ENCODE measurements around the gene PTPN23. TPM values are rescaled to one million over a fixed set of nuclear protein-coding genes. Genes with fewer than 3 reads are reported as not detected.
A peak's percentile ranks its signal among the peaks of the same experiment; 100 is the strongest.

PTPN23 gene
- total RNA-seq, 4 donors from 2014 or later: 45.9 to 135 (median 61.1) TPM

DNA sequence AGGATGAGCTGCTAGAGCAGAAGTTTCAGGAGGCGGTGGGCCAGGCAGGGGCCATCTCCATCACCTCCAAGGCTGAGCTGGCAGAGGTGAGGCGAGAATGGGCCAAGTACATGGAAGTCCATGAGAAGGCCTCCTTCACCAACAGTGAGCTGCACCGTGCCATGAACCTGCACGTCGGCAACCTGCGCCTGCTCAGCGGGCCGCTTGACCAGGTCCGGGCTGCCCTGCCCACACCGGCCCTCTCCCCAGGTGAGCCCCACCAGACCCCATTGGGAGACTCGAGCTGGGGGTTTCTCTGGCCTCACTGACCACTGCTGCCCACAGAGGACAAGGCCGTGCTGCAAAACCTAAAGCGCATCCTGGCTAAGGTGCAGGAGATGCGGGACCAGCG lies 28.0 kb downstream of the PTPN23 start:
- no peak for DNase-seq (ENCODE audit: low spot score in 2 of 2)
- Histone ChIP-seq H3K27ac (no peak overlapping the region), H3K9me3 (no peaks in the 10 kb centered on the region), H3K4me1 (peaks cover 35% of the 10 kb centered on the region), H3K27me3 (no peaks in the 10 kb centered on the region), H3K4me3 (no peak overlapping the region), H3K36me3 (peaks cover 70% of the 10 kb centered on the region)
- WGBS: 93% methylated on average over 3 of the region's 15 CpGs
- TF ChIP-seq POLR2A (IDR thresholded peaks at IDR 0.05) (no peak), EP300 (IDR thresholded peaks at IDR 0.05) (no peak), POLR2AphosphoS5 (IDR thresholded peaks at IDR 0.05) (no peak)
- TF ChIP-seq, protein P1, sequence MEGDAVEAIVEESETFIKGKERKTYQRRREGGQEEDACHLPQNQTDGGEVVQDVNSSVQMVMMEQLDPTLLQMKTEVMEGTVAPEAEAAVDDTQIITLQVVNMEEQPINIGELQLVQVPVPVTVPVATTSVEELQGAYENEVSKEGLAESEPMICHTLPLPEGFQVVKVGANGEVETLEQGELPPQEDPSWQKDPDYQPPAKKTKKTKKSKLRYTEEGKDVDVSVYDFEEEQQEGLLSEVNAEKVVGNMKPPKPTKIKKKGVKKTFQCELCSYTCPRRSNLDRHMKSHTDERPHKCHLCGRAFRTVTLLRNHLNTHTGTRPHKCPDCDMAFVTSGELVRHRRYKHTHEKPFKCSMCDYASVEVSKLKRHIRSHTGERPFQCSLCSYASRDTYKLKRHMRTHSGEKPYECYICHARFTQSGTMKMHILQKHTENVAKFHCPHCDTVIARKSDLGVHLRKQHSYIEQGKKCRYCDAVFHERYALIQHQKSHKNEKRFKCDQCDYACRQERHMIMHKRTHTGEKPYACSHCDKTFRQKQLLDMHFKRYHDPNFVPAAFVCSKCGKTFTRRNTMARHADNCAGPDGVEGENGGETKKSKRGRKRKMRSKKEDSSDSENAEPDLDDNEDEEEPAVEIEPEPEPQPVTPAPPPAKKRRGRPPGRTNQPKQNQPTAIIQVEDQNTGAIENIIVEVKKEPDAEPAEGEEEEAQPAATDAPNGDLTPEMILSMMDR (IDR thresholded peaks at IDR 0.05): no peak

DNA sequence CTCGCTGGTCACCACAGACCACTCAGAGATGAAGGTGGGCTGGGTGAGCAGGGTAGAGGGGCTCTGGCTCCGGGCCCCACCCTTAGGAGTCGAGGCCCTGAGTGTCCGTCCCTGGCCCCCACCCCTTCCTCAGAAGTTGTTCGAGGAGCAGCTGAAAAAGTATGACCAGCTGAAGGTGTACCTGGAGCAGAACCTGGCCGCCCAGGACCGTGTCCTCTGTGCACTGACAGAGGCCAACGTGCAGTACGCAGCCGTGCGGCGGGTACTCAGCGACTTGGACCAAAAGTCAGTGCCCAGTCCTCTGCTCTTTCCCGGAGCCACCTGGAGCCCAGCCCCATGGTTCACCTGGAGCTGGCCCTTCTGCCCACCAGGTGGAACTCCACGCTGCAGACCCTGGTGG lies 28.5 kb downstream of the PTPN23 start:
- TF ChIP-seq POLR2AphosphoS5 (IDR thresholded peaks at IDR 0.05) (no peak), EP300 (IDR thresholded peaks at IDR 0.05) (no peak), POLR2A (IDR thresholded peaks at IDR 0.05) (no peak)
- TF ChIP-seq, protein P1 (IDR thresholded peaks at IDR 0.05): no peak
- WGBS: 98% methylated on average over 9 of the region's 15 CpGs

DNA sequence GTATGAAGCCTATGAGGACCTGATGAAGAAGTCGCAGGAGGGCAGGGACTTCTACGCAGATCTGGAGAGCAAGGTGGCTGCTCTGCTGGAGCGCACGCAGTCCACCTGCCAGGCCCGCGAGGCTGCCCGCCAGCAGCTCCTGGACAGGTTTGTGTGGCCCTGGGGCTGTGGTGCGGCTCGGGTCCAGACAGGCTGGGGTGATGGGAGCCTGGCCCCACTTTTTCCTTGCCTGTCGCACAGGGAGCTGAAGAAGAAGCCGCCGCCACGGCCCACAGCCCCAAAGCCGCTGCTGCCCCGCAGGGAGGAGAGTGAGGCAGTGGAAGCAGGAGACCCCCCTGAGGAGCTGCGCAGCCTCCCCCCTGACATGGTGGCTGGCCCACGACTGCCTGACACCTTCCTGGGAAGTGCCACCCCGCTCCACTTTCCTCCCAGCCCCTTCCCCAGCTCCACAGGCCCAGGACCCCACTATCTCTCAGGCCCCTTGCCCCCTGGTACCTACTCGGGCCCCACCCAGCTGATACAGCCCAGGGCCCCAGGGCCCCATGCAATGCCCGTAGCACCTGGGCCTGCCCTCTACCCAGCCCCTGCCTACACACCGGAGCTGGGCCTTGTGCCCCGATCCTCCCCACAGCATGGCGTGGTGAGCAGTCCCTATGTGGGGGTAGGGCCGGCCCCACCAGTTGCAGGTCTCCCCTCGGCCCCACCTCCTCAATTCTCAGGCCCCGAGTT lies 29.0 kb downstream of the PTPN23 start:
- H3K9me3 ChIP-seq: no peaks in the 10 kb centered on the region
- no peak overlapping the region for H3K4me3 ChIP-seq
- 84% methylated on average over 12 of the region's 26 CpGs for WGBS
- H3K36me3 ChIP-seq: peaks cover 81% of the 10 kb centered on the region
- TF ChIP-seq POLR2AphosphoS5 (IDR thresholded peaks at IDR 0.05) (no peak), EP300 (IDR thresholded peaks at IDR 0.05) (no peak), POLR2A (IDR thresholded peaks at IDR 0.05) (no peak)
- TF ChIP-seq, protein P1 (IDR thresholded peaks at IDR 0.05): no peak
- peak in 1 of 2 donors; percentile 60 for DNase-seq (ENCODE audit: low spot score in 2 of 2)
- H3K27ac ChIP-seq: no peak overlapping the region
- peaks cover 37% of the 10 kb centered on the region for H3K4me1 ChIP-seq
- no peaks in the 10 kb centered on the region for H3K27me3 ChIP-seq

More for the DNA sequence above, 28.5 kb downstream of the PTPN23 start:
- H3K36me3 ChIP-seq: peaks cover 75% of the 10 kb centered on the region
- no peaks in the 10 kb centered on the region for H3K9me3 ChIP-seq
- H3K27me3 ChIP-seq: no peaks in the 10 kb centered on the region
- no peak overlapping the region for H3K27ac ChIP-seq
- H3K4me1 ChIP-seq: peaks cover 38% of the 10 kb centered on the region
- H3K4me3 ChIP-seq: no peak overlapping the region
- no peak for DNase-seq (ENCODE audit: low spot score in 2 of 2)

DNA sequence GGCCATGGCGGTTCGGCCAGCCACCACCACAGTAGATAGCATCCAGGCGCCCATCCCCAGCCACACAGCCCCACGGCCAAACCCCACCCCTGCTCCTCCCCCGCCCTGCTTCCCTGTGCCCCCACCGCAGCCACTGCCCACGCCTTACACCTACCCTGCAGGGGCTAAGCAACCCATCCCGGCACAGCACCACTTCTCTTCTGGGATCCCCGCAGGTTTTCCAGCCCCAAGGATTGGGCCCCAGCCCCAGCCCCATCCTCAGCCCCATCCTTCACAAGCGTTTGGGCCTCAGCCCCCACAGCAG lies 29.5 kb downstream of the PTPN23 start:
- peaks cover 85% of the 10 kb centered on the region for H3K36me3 ChIP-seq
- H3K4me1 ChIP-seq: peaks cover 32% of the 10 kb centered on the region
- no peaks in the 10 kb centered on the region for H3K9me3 ChIP-seq
- 57% methylated on average over 10 of the region's 10 CpGs for WGBS
- DNase-seq (ENCODE audit: low spot score in 2 of 2): no peak
- TF ChIP-seq, protein P1 (IDR thresholded peaks at IDR 0.05): no peak
- TF ChIP-seq POLR2AphosphoS5 (IDR thresholded peaks at IDR 0.05): no peak
- no peak for TF ChIP-seq EP300 (IDR thresholded peaks at IDR 0.05)
- TF ChIP-seq POLR2A (IDR thresholded peaks at IDR 0.05): no peak
- H3K27me3 ChIP-seq: no peaks in the 10 kb centered on the region
- no peak overlapping the region for H3K4me3 ChIP-seq
- H3K27ac ChIP-seq: no peak overlapping the region

DNA sequence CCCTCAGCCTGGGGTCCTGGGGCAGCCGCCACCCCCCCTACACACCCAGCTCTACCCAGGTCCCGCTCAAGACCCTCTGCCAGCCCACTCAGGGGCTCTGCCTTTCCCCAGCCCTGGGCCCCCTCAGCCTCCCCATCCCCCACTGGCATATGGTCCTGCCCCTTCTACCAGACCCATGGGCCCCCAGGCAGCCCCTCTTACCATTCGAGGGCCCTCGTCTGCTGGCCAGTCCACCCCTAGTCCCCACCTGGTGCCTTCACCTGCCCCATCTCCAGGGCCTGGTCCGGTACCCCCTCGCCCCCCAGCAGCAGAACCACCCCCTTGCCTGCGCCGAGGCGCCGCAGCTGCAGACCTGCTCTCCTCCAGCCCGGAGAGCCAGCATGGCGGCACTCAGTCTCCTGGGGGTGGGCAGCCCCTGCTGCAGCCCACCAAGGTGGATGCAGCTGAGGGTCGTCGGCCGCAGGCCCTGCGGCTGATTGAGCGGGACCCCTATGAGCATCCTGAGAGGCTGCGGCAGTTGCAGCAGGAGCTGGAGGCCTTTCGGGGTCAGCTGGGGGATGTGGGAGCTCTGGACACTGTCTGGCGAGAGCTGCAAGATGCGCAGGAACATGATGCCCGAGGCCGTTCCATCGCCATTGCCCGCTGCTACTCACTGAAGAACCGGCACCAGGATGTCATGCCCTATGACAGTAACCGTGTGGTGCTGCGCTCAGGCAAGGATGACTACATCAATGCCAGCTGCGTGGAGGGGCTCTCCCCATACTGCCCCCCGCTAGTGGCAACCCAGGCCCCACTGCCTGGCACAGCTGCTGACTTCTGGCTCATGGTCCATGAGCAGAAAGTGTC lies 30.2 kb downstream of the PTPN23 start:
- TF ChIP-seq EP300 (IDR thresholded peaks at IDR 0.05): no peak
- TF ChIP-seq POLR2A (IDR thresholded peaks at IDR 0.05): no peak
- no peak for TF ChIP-seq POLR2AphosphoS5 (IDR thresholded peaks at IDR 0.05)
- H3K9me3 ChIP-seq: no peaks in the 10 kb centered on the region
- H3K4me3 ChIP-seq: no peak overlapping the region
- no peak overlapping the region for H3K27ac ChIP-seq
- DNase-seq (ENCODE audit: low spot score in 2 of 2): no peak
- H3K27me3 ChIP-seq: no peaks in the 10 kb centered on the region
- peaks cover 29% of the 10 kb centered on the region for H3K4me1 ChIP-seq
- peaks cover 91% of the 10 kb centered on the region for H3K36me3 ChIP-seq
- WGBS: 87% methylated on average over 8 of the region's 30 CpGs
